SK-N-SH (cell line): Measurements from ENCODE around the gene ITGA2B. TPM values are rescaled to one million over a fixed set of nuclear protein-coding genes. Genes with fewer than 3 reads are reported as not detected.

Experiments
- CTCF ChIA-PET: fragments of 300-600, 350-600 bp; formaldehyde crosslinking; extraction: SDS; loops from one replicate; lab custom pipeline; 2021; lab: Yijun Ruan, JAX
- POLR2A ChIA-PET: fragments of 350-600 bp; sonication (Branson Sonifier 250); formaldehyde crosslinking; extraction: SDS; loops from one replicate; lab custom pipeline; 2020; ENCODE audit warnings: antibody characterized with exemption, inconsistent platforms; lab: Yijun Ruan, JAX
- DNase-seq: peaks from one replicate; pipeline ENCODE4 v3.0.0; 2012
- H2AFZ ChIP-seq: fragments of 200-600 bp; sonication (generic); 2 replicates; pipeline ENCODE4 v1.8.1; 2016; ENCODE audit warnings: antibody characterized with exemption, mild to moderate bottlenecking, low read depth
- H3F3A ChIP-seq: fragments of 200-600 bp; sonication (generic); replicated peaks from 2 replicates; pipeline ENCODE3; 2016; ENCODE audit warnings: antibody characterized with exemption, mild to moderate bottlenecking; ENCODE audit not compliant: insufficient read depth
- H3K27ac ChIP-seq, 2 experiments: fragments of 200-500 bp in 1 of 2; fragments of 200-600 bp in 1 of 2; sonication (Bioruptor generic) in 1 of 2; sonication (generic), shearing (Covaris generic) in 1 of 2; 2 replicates each; pipeline versions ENCODE4 v1.5.1 to v1.6.1; 2014 to 2016; ENCODE audit warnings: low read depth in 2 of 2, inconsistent platforms in 1 of 2, low read length in 1 of 2, mild to moderate bottlenecking in 1 of 2, mixed read lengths in 1 of 2
- H3K27me3 ChIP-seq: fragments of 200-600 bp; sonication (generic), shearing (Covaris generic); 2 replicates; pipeline ENCODE4 v1.6.1; 2016; ENCODE audit warnings: mixed run types; ENCODE audit not compliant: insufficient read depth
- H3K36me3 ChIP-seq, 2 experiments: fragments of 200-500 bp in 1 of 2; fragments of 200-600 bp in 1 of 2; sonication (Bioruptor generic) in 1 of 2; sonication (generic) in 1 of 2; replicated peaks in 1 of 2; 2 replicates each; pipeline versions ENCODE3 to v1.5.1; 2014 to 2016; ENCODE audit warnings: low read length in 1 of 2, mild to moderate bottlenecking in 1 of 2; ENCODE audit not compliant: insufficient read depth in 2 of 2, control insufficient read depth in 1 of 2
- H3K4me1 ChIP-seq, 2 experiments: fragments of 200-500 bp in 1 of 2; fragments of 200-600 bp in 1 of 2; sonication (Bioruptor generic) in 1 of 2; sonication (generic), shearing (Covaris generic) in 1 of 2; 2 replicates each; pipeline versions ENCODE4 v1.5.1 to v1.6.1; 2014 to 2016; ENCODE audit warnings: low read depth in 1 of 2, low read length in 1 of 2, mixed run types in 1 of 2; ENCODE audit not compliant: insufficient read depth in 2 of 2, control insufficient read depth in 1 of 2
- H3K4me2 ChIP-seq: fragments of 200-600 bp; sonication (generic), shearing (Covaris generic); 2 replicates; pipeline ENCODE4 v1.6.1; 2017; ENCODE audit warnings: mixed run types
- H3K4me3 ChIP-seq, 2 experiments: fragments of 200-500 bp in 1 of 2; fragments of 200-600 bp in 1 of 2; sonication (Bioruptor generic) in 1 of 2; sonication (generic), shearing (Covaris generic) in 1 of 2; 2 replicates each; pipeline versions ENCODE4 v1.5.1 to v1.8.1; 2014 to 2016; ENCODE audit warnings: low read depth in 2 of 2, inconsistent platforms in 1 of 2, low read length in 1 of 2, mild to moderate bottlenecking in 1 of 2, mixed read lengths in 1 of 2, moderate library complexity in 1 of 2
- H3K79me2 ChIP-seq: fragments of 200-600 bp; sonication (generic); 2 replicates; pipeline ENCODE4 v1.8.1; 2017; ENCODE audit warnings: mild to moderate bottlenecking; ENCODE audit not compliant: insufficient read depth
- H3K9ac ChIP-seq: fragments of 200-600 bp; sonication (generic); 2 replicates; pipeline ENCODE4 v1.6.1; 2017; ENCODE audit warnings: mixed run types
- H3K9me2 ChIP-seq: fragments of 200-600 bp; sonication (generic); 2 replicates; pipeline ENCODE4 v1.6.1; 2017; ENCODE audit warnings: mixed run types
- H3K9me3 ChIP-seq: fragments of 200-600 bp; sonication (generic); 2 replicates; pipeline ENCODE4 v1.6.1; 2017; ENCODE audit warnings: mixed run types, mild to moderate bottlenecking, moderate library complexity
- H4K20me1 ChIP-seq: fragments of 200-600 bp; sonication (generic); 2 replicates; pipeline ENCODE4 v1.6.1; 2017; ENCODE audit warnings: mild to moderate bottlenecking, mixed run types; ENCODE audit not compliant: insufficient read depth
- ELF1 ChIP-seq: IDR thresholded peaks from 2 replicates; pipeline ENCODE4 v1.4.0; 2012
- EP300 ChIP-seq, 2 experiments: IDR thresholded peaks; 2 replicates each; pipeline versions ENCODE4 v1.4.0 to v1.6.1; 2012; ENCODE audit warnings: borderline replicate concordance in 1 of 2, low read depth in 1 of 2, low read length in 1 of 2
- EZH2phosphoT487 ChIP-seq: fragments of 200-600 bp; sonication (generic); IDR thresholded peaks from 2 replicates; pipeline ENCODE4 v1.6.1; 2017; ENCODE audit warnings: low read depth, mixed run types, mild to moderate bottlenecking, antibody characterized with exemption, moderate library complexity, borderline replicate concordance
- FOSL2 ChIP-seq: IDR thresholded peaks from 2 replicates; pipeline ENCODE4 v1.4.0; 2012; ENCODE audit warnings: low read depth, mild to moderate bottlenecking, moderate library complexity, borderline replicate concordance
- FOXJ3 ChIP-seq: sonication (generic); formaldehyde crosslinking; IDR thresholded peaks from 2 replicates; pipeline ENCODE4 v1.5.1; 2020; ENCODE audit warnings: mild to moderate bottlenecking, missing genetic modification reagents
- FOXM1 ChIP-seq: IDR thresholded peaks from 2 replicates; pipeline ENCODE4 v1.4.0; 2012; ENCODE audit warnings: low read depth, mild to moderate bottlenecking
- GABPA ChIP-seq: IDR thresholded peaks from 2 replicates; pipeline ENCODE4 v1.4.0; 2012; ENCODE audit warnings: low read depth, mild to moderate bottlenecking
- GATA2 ChIP-seq: sonication (generic); formaldehyde crosslinking; IDR thresholded peaks from 2 replicates; pipeline ENCODE4 v1.5.0; 2020; ENCODE audit warnings: mild to moderate bottlenecking, missing genetic modification reagents
- JUND ChIP-seq: IDR thresholded peaks from 2 replicates; pipeline ENCODE4 v1.4.0; 2012
- MEF2A ChIP-seq: IDR thresholded peaks from 2 replicates; pipeline ENCODE4 v1.4.0; 2012; ENCODE audit warnings: low read depth, borderline replicate concordance
- NRF1 ChIP-seq: IDR thresholded peaks from 2 replicates; pipeline ENCODE4 v1.6.1; 2012; ENCODE audit warnings: low read depth, mild to moderate bottlenecking, low read length
- PBX3 ChIP-seq: IDR thresholded peaks from 2 replicates; pipeline ENCODE4; 2012
- RAD21 ChIP-seq: IDR thresholded peaks from 2 replicates; pipeline ENCODE4 v1.6.1; 2012; ENCODE audit warnings: mild to moderate bottlenecking, low read length
- RCOR1 ChIP-seq: fragments of 150-350 bp; IDR thresholded peaks from 2 replicates; pipeline ENCODE4 v1.6.1; 2017; ENCODE audit warnings: antibody characterized with exemption, low read length
- RFX5 ChIP-seq: IDR thresholded peaks from 2 replicates; pipeline ENCODE4 v1.6.1; 2012; ENCODE audit warnings: mild to moderate bottlenecking, improper control_type of control experiment, low read length
- TAF1 ChIP-seq: IDR thresholded peaks from 2 replicates; pipeline ENCODE4 v1.6.1; 2012; ENCODE audit warnings: low read depth, mild to moderate bottlenecking, low read length, moderate library complexity, borderline replicate concordance
- TCF12 ChIP-seq: IDR thresholded peaks from 2 replicates; pipeline ENCODE4 v1.4.0; 2012
- YY1 ChIP-seq: IDR thresholded peaks from 2 replicates; pipeline ENCODE4 v1.4.0; 2012; ENCODE audit warnings: low read depth, mild to moderate bottlenecking
- WGBS: methylation state at CpG from one replicate; pipeline ENCODE4 v1.1.6; 2017; ENCODE audit warnings: low lambda C conversion rate; 5-methylcytosine and 5-hydroxymethylcytosine counted together
- polyA plus RNA-seq, 3 experiments: library from polyadenylated mRNA; depleted of rRNA; stranded (reverse); fragments of >200 nt; gene quantifications; 2 replicates each; pipeline ENCODE4 v1.2.3, GENCODE V29; 2012

The ITGA2B gene
- polyA plus RNA-seq, 1 of the 3 experiments (the other 2 are of a cell fraction), result 1.3 TPM

GRCh38 chr17:44414394-44415155, 25.1 kb upstream of the ITGA2B start:
- H3K4me1 ChIP-seq, result peaks cover 0 to 8% of the 10 kb centered on the region in 2 experiments; a peak in 2 of 4 replicates

GRCh38 chr17:44409309-44410028, 20.0 kb upstream of the ITGA2B start:
- Histone ChIP-seq H3K79me2 (no peaks in the 10 kb centered on the region; the same call in 1 of the 2 replicates), H3K9me2 (no peaks in the 10 kb centered on the region), H3K4me2 (no peak overlapping the region), H3K27ac (no peak overlapping the region), H3K4me1 (peaks cover 0 to 2% of the 10 kb centered on the region in 2 experiments; a peak in 3 of 4 replicates), H3K36me3 (peaks cover 11 to 21% of the 10 kb centered on the region in 2 experiments), H4K20me1 (0 out of 2 replicates have a peak, but pooled peaks cover 4% of the 10 kb centered on the region), H3K27me3 (no peaks in the 10 kb centered on the region), H3K9ac (no peak overlapping the region), H2AFZ (no peak overlapping the region), H3F3A (peaks cover 3% of the 10 kb centered on the region), H3K4me3 (no peak overlapping the region), H3K9me3 (no peaks in the 10 kb centered on the region)
- DNase-seq, result peak; percentile 33
- POLR2A ChIA-PET, result no interaction called here
- no peak for TF ChIP-seq PBX3
- TF ChIP-seq GATA2, result peak; percentile 62
- TF ChIP-seq ELF1, result no peak
- TF ChIP-seq RAD21, result no peak
- WGBS, result 75% methylated on average over 7 of the region's 7 CpGs
- CTCF ChIA-PET, result interaction anchor here (0.6 to 2.0 kb wide), 7 partner anchors 9 to 474 kb away, joined by 3 to 13 read pairs (median 3); no protein-coding TSS in a partner anchor

More at GRCh38 chr17:44414394-44415155, 25.1 kb upstream of the ITGA2B start:
- TF ChIP-seq RCOR1 (no peak), JUND (no peak), EZH2phosphoT487 (no peak), NRF1 (no peak), TCF12 (no peak), FOSL2 (no peak), EP300 (IDR thresholded peaks at IDR 0.05; ENCODE audit: borderline replicate concordance in 1 of 2, low read depth in 1 of 2, low read length in 1 of 2) (no peak), RFX5 (no peak), YY1 (no peak), FOXM1 (no peak), FOXJ3 (CRISPR knock-in tag) (no peak), RAD21 (no peak), TAF1 (no peak), MEF2A (no peak), GABPA (no peak)
- TF ChIP-seq, all 33 proteins: peak for 0
- Histone ChIP-seq H3K4me3 (no peak overlapping the region), H2AFZ (no peak overlapping the region), H3K79me2 (no peaks in the 10 kb centered on the region; the same call in 1 of the 2 replicates), H3K9me3 (no peaks in the 10 kb centered on the region), H3K27ac (no peak overlapping the region), H4K20me1 (no peaks in the 10 kb centered on the region), H3F3A (peaks cover 11% of the 10 kb centered on the region), H3K9me2 (no peaks in the 10 kb centered on the region), H3K9ac (no peak overlapping the region), H3K36me3 (peaks cover 10 to 28% of the 10 kb centered on the region in 2 experiments), H3K27me3 (no peaks in the 10 kb centered on the region), H3K4me2 (no peak overlapping the region)
- WGBS, result 92% methylated on average over 1 of the region's 1 CpG
- ChIA-PET CTCF (interaction anchor here (0.6 to 1.4 kb wide), 2 partner anchors 167 to 258 kb away, joined by 3 read pairs; no protein-coding TSS in a partner anchor), POLR2A (no interaction called here)
- no peak for DNase-seq
